GM23338 (cell line): ENCODE data around the gene LAMB1. TPM values are rescaled to one million over a fixed set of nuclear protein-coding genes. Genes with fewer than 3 reads are reported as not detected.

Source experiments
- ATAC-seq: fragments of 200-7000 bp; cut with Tn5 transposase; 3 replicates; pipeline ENCODE4 v1.9.1; 2020
- DNase-seq: peaks from one replicate; pipeline ENCODE4 v3.0.0-alpha.2; 2015; ENCODE audit warnings: low spot score
- H2AFZ ChIP-seq: fragments of 200-600 bp; sonication (generic); 2 replicates; pipeline ENCODE4 v1.8.0; 2016; ENCODE audit warnings: antibody characterized with exemption, mild to moderate bottlenecking, moderate library complexity
- H3F3A ChIP-seq: fragments of 200-600 bp; sonication (generic); replicated peaks from 2 replicates; pipeline ENCODE4 v1.8.0; 2017; ENCODE audit warnings: antibody characterized with exemption, mixed run types, low read depth
- H3K27ac ChIP-seq: fragments of 200-600 bp; sonication (generic); 2 replicates; pipeline ENCODE4 v1.6.1; 2016; ENCODE audit warnings: low read depth
- H3K27me3 ChIP-seq: fragments of 200-600 bp; sonication (generic); 2 replicates; pipeline ENCODE4 v1.8.0; 2016; ENCODE audit warnings: mild to moderate bottlenecking, mixed run types, moderate library complexity; ENCODE audit not compliant: insufficient read depth
- H3K36me3 ChIP-seq: fragments of 200-600 bp; sonication (generic); 2 replicates; pipeline ENCODE4 v1.8.0; 2016; ENCODE audit warnings: mild to moderate bottlenecking; ENCODE audit not compliant: insufficient read depth
- H3K4me1 ChIP-seq: fragments of 200-600 bp; sonication (generic); 2 replicates; pipeline ENCODE4 v1.8.0; 2016; ENCODE audit warnings: mild to moderate bottlenecking, moderate library complexity; ENCODE audit not compliant: insufficient read depth
- H3K4me2 ChIP-seq: fragments of 200-600 bp; sonication (generic); 2 replicates; pipeline ENCODE4 v1.7.1; 2017; ENCODE audit warnings: mixed run types
- H3K4me3 ChIP-seq: fragments of 200-600 bp; sonication (generic); 2 replicates; pipeline ENCODE4 v1.6.1; 2016; ENCODE audit warnings: mixed run types
- H3K79me2 ChIP-seq: fragments of 200-600 bp; sonication (generic); replicated peaks from 2 replicates; pipeline ENCODE4 v1.8.0; 2017; ENCODE audit warnings: mild to moderate bottlenecking; ENCODE audit not compliant: insufficient read depth
- H3K9me2 ChIP-seq: fragments of 200-600 bp; sonication (generic); 2 replicates; pipeline ENCODE4 v1.8.0; 2017; ENCODE audit not compliant: insufficient read depth
- H4K20me1 ChIP-seq: fragments of 200-600 bp; sonication (generic); replicated peaks from 2 replicates; pipeline ENCODE4 v1.8.0; 2017; ENCODE audit warnings: mild to moderate bottlenecking; ENCODE audit not compliant: insufficient read depth
- H3K27ac Mint-ChIP-seq: 2 replicates; pipeline ENCODE4 v1.8.0; 2020; ENCODE audit warnings: inconsistent platforms, mild to moderate bottlenecking, moderate library complexity, mixed read lengths
- H3K27me3 Mint-ChIP-seq: 3 replicates; pipeline ENCODE4 v1.8.0; 2022; ENCODE audit warnings: low read depth, mild to moderate bottlenecking, moderate library complexity, mixed read lengths, inconsistent platforms; ENCODE audit not compliant: insufficient read depth, poor library complexity
- H3K36me3 Mint-ChIP-seq: 3 replicates; pipeline ENCODE4 v1.8.0; 2021; ENCODE audit warnings: low read depth, mild to moderate bottlenecking, inconsistent platforms, moderate library complexity, mixed read lengths
- H3K4me1 Mint-ChIP-seq: 3 replicates; pipeline ENCODE4 v1.8.0; 2020; ENCODE audit warnings: mild to moderate bottlenecking, inconsistent platforms, mixed read lengths
- H3K4me3 Mint-ChIP-seq: 3 replicates; pipeline ENCODE4 v1.8.0; 2021; ENCODE audit warnings: moderate library complexity, mild to moderate bottlenecking, inconsistent platforms, mixed read lengths
- H3K9me3 Mint-ChIP-seq: 3 replicates; pipeline ENCODE4 v1.8.0; 2020; ENCODE audit warnings: moderate library complexity, mild to moderate bottlenecking, inconsistent platforms, mixed read lengths
- REST ChIP-seq: IDR thresholded peaks from one replicate; pipeline ENCODE4 v1.6.1; 2018; ENCODE audit warnings: antibody characterized with exemption; ENCODE audit not compliant: unreplicated experiment
- ZNF331 ChIP-seq: fragments of 250-450 bp; sonication (Bioruptor Pico); IDR thresholded peaks from 2 replicates; pipeline ENCODE4 v1.5.0; 2020; ENCODE audit warnings: low read depth, mild to moderate bottlenecking, moderate library complexity
- ZNF462 ChIP-seq: fragments of 250-450 bp; sonication (Bioruptor Pico); IDR thresholded peaks from 2 replicates; pipeline ENCODE4 v1.5.0; 2020; ENCODE audit warnings: mild to moderate bottlenecking, moderate library complexity
- polyA plus RNA-seq: library from polyadenylated mRNA; unstranded; fragments of >200 nt; fragmentation: Nextera tagmentation; extraction: Ambion mirVana; gene quantifications from 2 replicates; pipeline ENCODE4 v1.2.1, GENCODE V29; 2016
- total RNA-seq: library from RNA; depleted of rRNA; stranded (reverse); fragments of >200 nt; shearing (Covaris generic); gene quantifications from 2 replicates; pipeline ENCODE4 v1.2.3, GENCODE V29; 2014

The LAMB1 gene
- total and polyA plus RNA-seq, 2 experiments from 2014 or later, result 53.5 to 57.8 TPM

- no peak for TF ChIP-seq REST
Observed at GRCh38 chr7:108007261-108007660, 4.3 kb upstream of the LAMB1 start (continued).

GRCh38 chr7:108004220-108005142, 1.5 kb upstream of the LAMB1 start:
- peak overlapping the region; percentile 92 for H3K4me3 ChIP-seq
- peaks cover 67% of the 10 kb centered on the region for H3K27me3 Mint-ChIP-seq

More at GRCh38 chr7:108004220-108005142, 1.5 kb upstream of the LAMB1 start:
- Histone ChIP-seq H3K27ac (no peak overlapping the region), H3K9me2 (no peaks in the 10 kb centered on the region), H3K79me2 (no peaks in the 10 kb centered on the region), H3K36me3 (no peaks in the 10 kb centered on the region), H3F3A (peaks cover 6% of the 10 kb centered on the region; the same call in 1 of the 2 replicates), H4K20me1 (no peaks in the 10 kb centered on the region; the same call in 1 of the 2 replicates), H3K4me2 (peak overlapping the region; percentile 98), H3K4me1 (peaks cover 20% of the 10 kb centered on the region; the same call in 1 of the 2 replicates), H3K27me3 (peaks cover 75% of the 10 kb centered on the region), H2AFZ (no peak overlapping the region)
- Mint-ChIP-seq H3K4me3 (peak overlapping the region; percentile 86), H3K9me3 (peaks cover 4% of the 10 kb centered on the region; the same call in 2 of the 3 replicates), H3K27ac (no peak overlapping the region), H3K4me1 (peaks cover 21% of the 10 kb centered on the region), H3K36me3 (no peaks in the 10 kb centered on the region; the same call in 2 of the 3 replicates)
- TF ChIP-seq ZNF462 (CRISPR knock-in tag), result no peak
- TF ChIP-seq ZNF331 (CRISPR knock-in tag), result no peak
- DNase-seq (peak; percentile 54), ATAC-seq (peak; percentile 25)
